Right renal cortex interstitium (tissue), 3 donors: ENCODE measurements around the gene ZNF154. TPM values are rescaled to one million over a fixed set of nuclear protein-coding genes. Genes with fewer than 3 reads are reported as not detected.

ENCODE experiments used
- DNase-seq, 3 donors: peaks; one replicate each; pipeline ENCODE4 v3.0.0-alpha.2; 2013; ENCODE audit warnings: low read depth in 3 of 3, low spot score in 2 of 3
- polyA plus RNA-seq, 3 donors: library from polyadenylated mRNA; unstranded; fragments of 120-200 nt; gene quantifications; one replicate each; pipeline ENCODE4 v1.2.1, GENCODE V29; 2013; ENCODE audit not compliant: insufficient read length in 3 of 3

Gene ZNF154
- polyA plus RNA-seq, 3 donors, result 24.1 to 27.6 (median 27.4) TPM

DNA sequence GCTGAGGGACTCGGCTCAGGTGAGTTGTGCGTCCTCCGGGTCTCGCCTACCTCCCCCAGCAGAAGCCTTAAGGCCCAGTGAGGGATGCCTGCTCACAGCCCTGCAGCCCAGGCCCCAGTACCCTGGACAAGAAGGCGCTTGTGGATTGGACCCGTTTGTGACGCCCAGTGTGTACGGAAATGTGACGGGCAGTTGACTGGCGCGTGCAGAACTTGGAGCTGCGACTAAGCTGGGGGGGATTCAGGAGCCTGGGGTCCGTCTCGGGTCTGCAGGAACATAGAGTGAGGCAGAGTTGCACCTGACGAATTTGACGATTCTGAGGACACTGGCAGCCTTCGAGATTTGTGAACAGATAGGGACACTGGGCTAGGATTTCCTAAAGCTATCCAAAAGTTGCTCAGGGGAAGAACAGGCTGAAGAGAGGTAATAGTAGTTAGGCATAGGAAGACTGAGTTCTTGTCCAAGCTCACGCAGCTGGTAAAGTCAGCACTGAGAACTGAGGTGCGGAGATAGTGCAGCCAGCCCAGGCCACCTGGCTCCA, 26.7 kb downstream of the ZNF154 start:
- no peak for DNase-seq

- DNase-seq, result no peak
Measured at GRCh38 chr19:57675881-57676280, 33.1 kb downstream of the ZNF154 start.

DNA sequence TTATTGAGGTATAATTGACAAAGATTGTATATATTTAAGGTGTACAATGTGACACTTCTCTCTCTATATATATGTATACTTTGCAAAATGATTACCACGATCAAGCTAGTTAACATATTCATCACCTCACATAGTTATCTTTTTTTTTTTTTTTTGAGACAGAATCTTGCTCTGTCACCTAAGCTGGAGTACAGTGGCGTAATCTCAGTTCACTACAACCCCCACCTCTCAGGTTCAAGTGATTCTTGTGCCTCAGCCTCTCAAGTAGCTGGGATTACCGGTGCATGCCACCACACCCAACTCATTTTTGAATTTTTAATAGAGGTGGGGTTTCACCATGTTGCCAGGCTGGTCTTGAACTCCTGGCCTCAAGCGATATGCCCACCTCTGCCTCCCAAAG, 36.5 kb downstream of the ZNF154 start:
- DNase-seq, result no peak

DNA sequence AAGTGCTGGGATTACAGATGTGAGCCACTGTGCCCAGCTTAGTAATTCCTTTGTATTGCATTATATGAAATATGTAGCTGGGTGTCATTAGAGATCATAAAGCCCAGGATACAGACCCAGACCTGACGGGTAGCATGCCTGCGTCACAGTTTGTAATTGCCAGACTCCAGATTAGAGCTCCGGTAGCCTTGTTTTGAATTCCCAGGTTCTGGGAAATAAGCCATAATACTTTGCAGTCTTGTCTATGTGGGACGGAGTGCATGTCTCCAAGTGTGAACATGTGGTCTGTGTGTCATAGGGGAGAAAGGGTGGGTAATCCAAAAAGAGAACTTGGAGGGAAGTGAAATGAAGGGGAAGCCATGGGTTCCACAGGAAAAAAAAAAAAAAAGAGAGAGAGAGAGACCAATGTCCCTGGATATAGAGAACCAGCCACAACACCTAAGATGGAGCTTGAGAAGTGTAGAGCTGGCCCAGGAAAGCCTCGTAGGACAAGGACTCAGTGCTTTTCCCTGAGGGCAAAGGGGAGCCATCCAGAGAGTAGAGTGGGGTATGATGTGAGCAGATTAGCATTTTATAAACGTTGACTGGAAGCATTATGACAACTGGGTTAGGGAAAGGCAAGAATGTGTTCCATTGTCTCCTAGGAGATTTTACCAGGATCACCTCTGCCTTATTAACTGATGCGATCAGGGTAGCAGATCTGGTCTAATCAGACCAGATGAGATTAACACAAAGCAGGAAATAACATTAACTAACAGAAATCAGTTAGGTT, 37.7 kb downstream of the ZNF154 start:
- no peak for DNase-seq

GRCh38 chr19:57668635-57669034, 40.4 kb downstream of the ZNF154 start, which contains the start of gene ZSCAN4:
ZSCAN4 (plus strand) TSS chr19:57668935; CDS start chr19:57676146, 7,211 bp downstream.
- DNase-seq, result no peak

DNA sequence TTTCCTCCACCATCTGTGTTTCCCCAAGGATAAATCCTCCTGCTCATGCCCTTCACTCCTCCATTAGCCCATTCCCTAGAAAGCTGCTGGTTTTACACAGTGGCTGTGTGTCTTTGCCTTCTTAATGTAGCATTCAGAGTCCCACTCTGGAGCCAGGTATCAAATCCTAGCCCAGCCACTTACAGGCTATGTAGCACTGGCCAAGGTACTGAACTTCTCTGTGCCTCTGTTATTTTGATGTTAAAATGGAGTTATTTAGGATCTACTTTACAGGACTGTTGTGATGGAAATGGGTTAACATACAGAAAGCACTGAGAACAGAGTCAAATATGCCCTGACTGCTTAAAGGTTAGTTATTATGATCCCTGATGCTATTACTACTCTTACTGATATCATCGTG, 41.8 kb downstream of the ZNF154 start:
- DNase-seq, result no peak

DNA sequence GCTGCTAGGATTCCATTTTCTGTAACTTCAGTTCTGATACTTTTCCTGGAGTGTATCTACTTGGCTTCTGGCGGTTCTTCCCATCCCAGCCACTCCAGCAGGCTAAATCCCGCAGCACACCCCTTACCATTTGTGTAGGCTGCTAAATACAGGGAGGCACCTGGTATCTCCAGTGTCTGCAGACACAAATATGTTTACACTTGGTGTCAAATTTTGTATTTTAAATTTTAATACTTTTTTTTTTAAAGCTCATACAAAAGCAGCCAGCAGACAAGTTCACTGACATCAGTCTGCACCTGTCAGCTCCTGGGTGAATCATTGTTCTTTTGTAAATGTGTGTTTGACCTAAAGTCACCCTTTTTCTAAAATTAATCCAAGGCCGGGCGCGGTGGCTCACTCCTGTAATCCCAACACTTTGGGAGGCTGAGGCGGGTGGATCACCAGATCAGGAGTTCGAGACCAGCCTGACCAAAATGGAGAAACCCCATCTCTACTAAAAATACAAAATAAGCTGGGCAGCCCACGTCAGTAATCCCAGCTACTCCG, 43.7 kb downstream of the ZNF154 start:
- no peak for DNase-seq

- DNase-seq, result peak; percentile 31 to 55 (median 43)
Measured at GRCh38 chr19:57664269-57665127, 44.5 kb downstream of the ZNF154 start.

DNA sequence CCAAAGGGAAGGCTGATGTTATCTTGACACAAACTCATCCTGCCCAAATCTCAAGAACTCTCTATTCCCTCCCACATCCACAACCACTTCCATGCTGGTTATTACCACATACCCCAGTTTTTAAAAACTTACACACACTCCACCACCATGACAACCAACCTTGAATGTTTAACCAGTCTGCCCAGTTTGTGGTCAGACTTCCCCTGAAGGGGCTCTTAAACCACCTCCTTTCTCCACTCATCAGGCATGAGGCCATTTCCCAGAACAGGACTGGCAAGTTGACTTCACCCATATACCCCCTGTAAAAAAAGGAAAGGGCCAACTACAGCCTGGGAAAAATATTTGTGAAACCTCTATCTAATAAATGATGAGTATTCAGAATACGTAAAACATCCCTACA, 52.7 kb downstream of the ZNF154 start:
- DNase-seq, result no peak

- DNase-seq, result no peak
Measured at GRCh38 chr19:57655443-57655842, 53.6 kb downstream of the ZNF154 start.

- DNase-seq, result no peak
Measured at GRCh38 chr19:57653689-57654088, 55.3 kb downstream of the ZNF154 start.

GRCh38 chr19:57651654-57651996, 57.4 kb downstream of the ZNF154 start:
- no peak for DNase-seq

DNA sequence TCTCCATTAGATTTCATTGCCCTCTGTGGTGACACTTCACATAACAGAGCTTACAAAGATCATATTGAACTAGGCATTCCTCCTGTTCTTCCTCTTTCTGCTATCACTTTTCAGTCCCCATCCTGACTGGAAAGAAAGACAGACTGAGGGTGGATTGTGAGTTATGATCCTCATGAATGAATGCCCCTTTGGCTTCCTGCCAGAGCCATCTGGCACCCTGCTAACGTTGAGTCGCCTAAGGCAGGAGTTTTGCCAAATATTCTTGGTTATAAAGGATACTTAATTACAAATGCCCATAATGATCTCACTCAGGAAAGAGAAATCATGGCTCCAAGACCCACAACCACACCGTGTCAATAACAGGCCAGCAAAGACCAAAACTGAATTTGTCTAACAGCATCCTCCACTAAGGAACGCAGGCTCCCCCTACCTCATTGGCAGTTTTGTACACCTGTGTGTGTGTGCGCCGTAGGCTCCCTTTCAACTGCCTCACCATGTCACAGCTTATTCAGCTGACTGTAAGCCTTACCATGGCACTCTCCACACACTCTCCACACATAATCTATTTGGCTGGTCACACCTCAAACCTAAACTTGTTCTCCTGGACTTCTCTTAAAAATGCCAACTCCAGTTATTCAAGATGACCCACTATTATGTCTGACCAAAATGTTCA, 60.5 kb downstream of the ZNF154 start:
- no peak for DNase-seq

Other genes with a start within 250 kb of the ZNF154 start
- 10 to 100 TPM; 20.6 to 23.9 (median 21.3) TPM for gene ZNF772, start 231.6 kb downstream of the ZNF154 start, polyA plus RNA-seq
- 10 to 100 TPM; 19.1 to 27.7 (median 19.6) TPM for gene ZNF419, start 221.5 kb downstream of the ZNF154 start, polyA plus RNA-seq
- 10 to 100 TPM; 12.3 to 16.4 (median 14.0) TPM for gene ZNF773, start 209.3 kb downstream of the ZNF154 start, polyA plus RNA-seq
- 10 to 100 TPM; 13.3 to 14.8 (median 13.3) TPM for gene ZNF549, start 181.8 kb downstream of the ZNF154 start, polyA plus RNA-seq
- 10 to 100 TPM; 21.6 to 25.6 (median 23.6) TPM for gene ZNF550, start 149.3 kb downstream of the ZNF154 start, polyA plus RNA-seq
- gene ZNF416, start 130.3 kb downstream of the ZNF154 start, polyA plus RNA-seq, result 10 to 100 TPM; 10.5 to 11.1 (median 10.6) TPM
- 10 to 100 TPM; 18.3 to 22.9 (median 21.1) TPM for gene ZIK1, start 125.1 kb downstream of the ZNF154 start, polyA plus RNA-seq
- 1 to 10 TPM; 3.9 to 4.9 (median 4.9) TPM for gene ZNF530, start 109.3 kb downstream of the ZNF154 start, polyA plus RNA-seq
- 10 to 100 TPM; 28.2 to 30.0 (median 28.5) TPM for gene ZNF134, start 95.0 kb downstream of the ZNF154 start, polyA plus RNA-seq
- gene ZNF211, start 76.0 kb downstream of the ZNF154 start, polyA plus RNA-seq, result 10 to 100 TPM; 36.7 to 40.3 (median 39.5) TPM
- under 1 TPM in 1 of 3 donors, not detected in 2; 0.06 TPM for gene ZSCAN4, start 40.3 kb downstream of the ZNF154 start, polyA plus RNA-seq
- gene ZNF551, start 27.2 kb downstream of the ZNF154 start, polyA plus RNA-seq, result 10 to 100 TPM; 13.2 to 14.8 (median 13.5) TPM
- gene ZNF671, start 18.4 kb upstream of the ZNF154 start, polyA plus RNA-seq, result 10 to 100 TPM; 20.7 to 21.4 (median 21.3) TPM
- gene ZNF776, start 37.6 kb upstream of the ZNF154 start, polyA plus RNA-seq, result 10 to 100 TPM; 34.8 to 41.1 (median 38.1) TPM
- gene ZNF586, start 60.5 kb upstream of the ZNF154 start, polyA plus RNA-seq, result 10 to 100 TPM; 20.8 to 22.3 (median 20.9) TPM
- gene ZNF552, start 105.7 kb upstream of the ZNF154 start, polyA plus RNA-seq, result 10 to 100 TPM; 16.1 to 18.2 (median 17.3) TPM
- 10 to 100 TPM; 14.0 to 15.1 (median 14.0) TPM for gene ZNF587B, start 121.1 kb upstream of the ZNF154 start, polyA plus RNA-seq
- 10 to 100 TPM; 18.4 to 24.2 (median 22.7) TPM for gene ZNF587, start 140.7 kb upstream of the ZNF154 start, polyA plus RNA-seq
- 10 to 100 TPM; 52.9 to 54.8 (median 53.1) TPM for gene ZNF814, start 179.8 kb upstream of the ZNF154 start, polyA plus RNA-seq
- gene ZNF417, start 207.4 kb upstream of the ZNF154 start, polyA plus RNA-seq, result 10 to 100 TPM; 20.3 to 29.4 (median 23.3) TPM
- gene ZNF418, start 226.2 kb upstream of the ZNF154 start, polyA plus RNA-seq, result 10 to 100 TPM; 18.7 to 24.2 (median 22.6) TPM
- gene ZNF256, start 238.5 kb upstream of the ZNF154 start, polyA plus RNA-seq, result 10 to 100 TPM in 1 of 3 donors, 1 to 10 TPM in 2; 8.7 to 10.8 (median 9.7) TPM